Body of pancreas (tissue), 4 donors: Measurements from ENCODE around the gene SLC6A11.

Experiments
- POLR2A ChIP-seq, 3 donors: fragments of 450-650 bp; IDR thresholded peaks; one replicate each; pipeline ENCODE4 v1.6.1; 2016; ENCODE audit warnings: antibody characterized with exemption in 3 of 3, mild to moderate bottlenecking in 2 of 3
- TF ChIP-seq, protein P1 (sequence below), 7 experiments: fragments of 450-650 bp in 4 of 7; fragments of 200-600 bp in 3 of 7; sonication (generic) in 3 of 7; IDR thresholded peaks; one replicate each; pipeline ENCODE4 v1.5.1; 2016 to 2019; ENCODE audit warnings: antibody characterized with exemption in 7 of 7

DNA sequence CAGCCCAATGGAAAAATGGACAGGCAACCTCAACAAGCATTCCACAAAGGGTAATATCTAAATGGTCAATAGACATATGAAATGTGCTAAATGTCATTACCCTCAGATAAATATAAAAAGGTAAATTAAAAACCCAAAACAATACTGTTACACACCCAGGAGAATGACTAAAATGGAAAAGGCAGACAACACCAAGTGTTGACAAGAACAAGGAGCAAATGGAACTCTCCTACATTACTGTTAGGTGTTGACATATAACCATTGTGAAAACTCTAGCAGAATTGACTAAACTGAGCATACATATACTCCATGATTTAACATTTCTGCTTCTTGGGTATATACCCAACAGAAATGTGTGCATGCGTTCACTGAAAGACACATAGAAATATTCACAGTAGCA lies 25.3 kb upstream of the SLC6A11 start:
- TF ChIP-seq, protein P1, sequence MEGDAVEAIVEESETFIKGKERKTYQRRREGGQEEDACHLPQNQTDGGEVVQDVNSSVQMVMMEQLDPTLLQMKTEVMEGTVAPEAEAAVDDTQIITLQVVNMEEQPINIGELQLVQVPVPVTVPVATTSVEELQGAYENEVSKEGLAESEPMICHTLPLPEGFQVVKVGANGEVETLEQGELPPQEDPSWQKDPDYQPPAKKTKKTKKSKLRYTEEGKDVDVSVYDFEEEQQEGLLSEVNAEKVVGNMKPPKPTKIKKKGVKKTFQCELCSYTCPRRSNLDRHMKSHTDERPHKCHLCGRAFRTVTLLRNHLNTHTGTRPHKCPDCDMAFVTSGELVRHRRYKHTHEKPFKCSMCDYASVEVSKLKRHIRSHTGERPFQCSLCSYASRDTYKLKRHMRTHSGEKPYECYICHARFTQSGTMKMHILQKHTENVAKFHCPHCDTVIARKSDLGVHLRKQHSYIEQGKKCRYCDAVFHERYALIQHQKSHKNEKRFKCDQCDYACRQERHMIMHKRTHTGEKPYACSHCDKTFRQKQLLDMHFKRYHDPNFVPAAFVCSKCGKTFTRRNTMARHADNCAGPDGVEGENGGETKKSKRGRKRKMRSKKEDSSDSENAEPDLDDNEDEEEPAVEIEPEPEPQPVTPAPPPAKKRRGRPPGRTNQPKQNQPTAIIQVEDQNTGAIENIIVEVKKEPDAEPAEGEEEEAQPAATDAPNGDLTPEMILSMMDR (IDR thresholded peaks at IDR 0.05) = no peak
- TF ChIP-seq POLR2A (IDR thresholded peaks at IDR 0.05) = no peak
